Measurements from ENCODE around the gene CSH2.

DNA sequence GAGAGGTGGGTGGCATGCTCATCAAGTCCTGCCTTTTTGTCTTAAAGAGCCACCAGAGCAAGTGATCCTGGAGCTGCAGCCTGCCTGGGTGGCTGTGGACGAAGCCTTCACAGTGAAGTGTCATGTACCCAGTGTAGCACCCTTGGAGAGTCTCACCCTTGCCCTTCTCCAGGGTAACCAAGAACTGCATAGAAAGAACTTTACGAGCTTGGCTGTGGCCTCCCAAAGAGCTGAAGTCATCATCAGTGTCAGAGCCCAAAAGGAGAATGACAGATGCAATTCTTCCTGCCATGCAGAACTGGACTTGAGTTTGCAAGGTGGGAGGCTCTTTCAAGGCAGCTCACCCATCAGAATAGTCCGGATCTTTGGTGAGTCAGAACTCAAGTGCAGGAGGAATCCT is 14.2 kb downstream of the CSH2 start:
- TF ChIP-seq, protein P1, sequence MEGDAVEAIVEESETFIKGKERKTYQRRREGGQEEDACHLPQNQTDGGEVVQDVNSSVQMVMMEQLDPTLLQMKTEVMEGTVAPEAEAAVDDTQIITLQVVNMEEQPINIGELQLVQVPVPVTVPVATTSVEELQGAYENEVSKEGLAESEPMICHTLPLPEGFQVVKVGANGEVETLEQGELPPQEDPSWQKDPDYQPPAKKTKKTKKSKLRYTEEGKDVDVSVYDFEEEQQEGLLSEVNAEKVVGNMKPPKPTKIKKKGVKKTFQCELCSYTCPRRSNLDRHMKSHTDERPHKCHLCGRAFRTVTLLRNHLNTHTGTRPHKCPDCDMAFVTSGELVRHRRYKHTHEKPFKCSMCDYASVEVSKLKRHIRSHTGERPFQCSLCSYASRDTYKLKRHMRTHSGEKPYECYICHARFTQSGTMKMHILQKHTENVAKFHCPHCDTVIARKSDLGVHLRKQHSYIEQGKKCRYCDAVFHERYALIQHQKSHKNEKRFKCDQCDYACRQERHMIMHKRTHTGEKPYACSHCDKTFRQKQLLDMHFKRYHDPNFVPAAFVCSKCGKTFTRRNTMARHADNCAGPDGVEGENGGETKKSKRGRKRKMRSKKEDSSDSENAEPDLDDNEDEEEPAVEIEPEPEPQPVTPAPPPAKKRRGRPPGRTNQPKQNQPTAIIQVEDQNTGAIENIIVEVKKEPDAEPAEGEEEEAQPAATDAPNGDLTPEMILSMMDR (IDR thresholded peaks at IDR 0.05), result no peak
- TF ChIP-seq POLR2A (IDR thresholded peaks at IDR 0.05), result no peak
